GM18951 (cell line): ENCODE data around the gene HOXC9.

Experiments
- POLR2A ChIP-seq: IDR thresholded peaks from 4 replicates; pipeline ENCODE4 v1.6.1; 2011; ENCODE audit warnings: mild to moderate bottlenecking; ENCODE audit not compliant: insufficient read length, insufficient read depth; ENCODE audit errors: extremely low read depth
- in situ Hi-C: fragments of 300-500 bp; cut with MboI; formaldehyde crosslinking; loops from one replicate; pipeline ENCODE4 v1.12.0; 2022; ENCODE audit warnings: low sequenced_read_pairs, mixed read lengths, inconsistent platforms; ENCODE audit not compliant: unreplicated experiment

HOXC9 gene

GRCh38 chr12:53966385-53967133 lies 33.4 kb upstream of the HOXC9 start:
- TF ChIP-seq POLR2A: no peak

GRCh38 chr12:53967421-53967925 lies 32.5 kb upstream of the HOXC9 start:
- TF ChIP-seq POLR2A: no peak
- in situ Hi-C loops: no loop called here

More at GRCh38 chr12:53966385-53967133, 33.4 kb upstream of the HOXC9 start:
- in situ Hi-C loops: no loop called here

GRCh38 chr12:53968214-53969127 lies 31.5 kb upstream of the HOXC9 start:
- no peak for TF ChIP-seq POLR2A
- in situ Hi-C loops: no loop called here

- no peak for TF ChIP-seq POLR2A
- in situ Hi-C loops: no loop called here
Observed at GRCh38 chr12:53969588-53970259, 30.2 kb upstream of the HOXC9 start.

- in situ Hi-C loops: no loop called here
- TF ChIP-seq POLR2A: no peak
Observed at GRCh38 chr12:53970451-53970850, 29.5 kb upstream of the HOXC9 start.

- in situ Hi-C loops: no loop called here
- no peak for TF ChIP-seq POLR2A
Observed at GRCh38 chr12:53971129-53971528, 28.8 kb upstream of the HOXC9 start.

- TF ChIP-seq POLR2A: no peak
- in situ Hi-C loops: no loop called here
Observed at GRCh38 chr12:53971686-53972085, 28.3 kb upstream of the HOXC9 start.

GRCh38 chr12:53972152-53972702 lies 27.7 kb upstream of the HOXC9 start:
- in situ Hi-C loops: no loop called here
- no peak for TF ChIP-seq POLR2A

- TF ChIP-seq POLR2A: no peak
- in situ Hi-C loops: no loop called here
Observed at GRCh38 chr12:53972722-53973235, 27.2 kb upstream of the HOXC9 start, which contains the start of gene HOXC11. TSS of gene HOXC11 (plus strand) at chr12:53973126. CDS start at chr12:53973242, 116 bp downstream.

- TF ChIP-seq POLR2A: no peak
- in situ Hi-C loops: no loop called here
Observed at GRCh38 chr12:53973236-53974042, 26.5 kb upstream of the HOXC9 start.

- in situ Hi-C loops: no loop called here
- TF ChIP-seq POLR2A: no peak
Observed at GRCh38 chr12:53974084-53975063, 25.6 kb upstream of the HOXC9 start, which contains the start of gene HOTAIR. TSS of gene HOTAIR (minus strand) at chr12:53974954.
